Activated CD8-positive, alpha-beta memory T cell treated with anti-CD3 and anti-CD28 coated beads, Interleukin-2, amount 10 ng/mL, durations not matched to agents 7 days and 5 days (primary cell): Measurements from ENCODE around the gene DUOXA1. TPM values are rescaled to one million over a fixed set of nuclear protein-coding genes. Genes with fewer than 3 reads are reported as not detected.

Source experiments
- ATAC-seq: fragments of 150-1000 bp; cut with Tn5 transposase; one replicate; pipeline ENCODE4 v1.10.0; 2021; ENCODE audit warnings: moderate library complexity
- CTCF ChIA-PET: fragments of 350-600 bp; sonication (Branson Sonifier 250); formaldehyde crosslinking; loops from one replicate; lab custom pipeline; 2021; ENCODE audit warnings: antibody characterized with exemption; lab: Charles Lee
- DNase-seq: peaks from one replicate; pipeline ENCODE4 v3.0.0-alpha.2; 2020
- H3K27ac Mint-ChIP-seq: one replicate; pipeline ENCODE4 v1.8.0; 2021; ENCODE audit warnings: mild to moderate bottlenecking, mixed read lengths
- H3K27me3 Mint-ChIP-seq: one replicate; pipeline ENCODE4 v1.8.0; 2021; ENCODE audit warnings: mixed read lengths
- H3K36me3 Mint-ChIP-seq: one replicate; pipeline ENCODE4 v1.8.0; 2021; ENCODE audit warnings: mild to moderate bottlenecking, mixed read lengths
- H3K4me1 Mint-ChIP-seq: one replicate; pipeline ENCODE4 v1.8.0; 2021; ENCODE audit warnings: mixed read lengths
- H3K4me3 Mint-ChIP-seq: one replicate; pipeline ENCODE4 v1.8.0; 2021; ENCODE audit warnings: mild to moderate bottlenecking, moderate library complexity, mixed read lengths
- H3K9me3 Mint-ChIP-seq: one replicate; pipeline ENCODE4 v1.8.0; 2022; ENCODE audit warnings: low read depth, mixed read lengths
- total RNA-seq, 2 experiments: library from RNA; stranded (reverse); gene quantifications; one replicate each; pipeline ENCODE4 v1.2.3, GENCODE V29; 2021

The DUOXA1 gene
- total RNA-seq, 2 experiments from 2014 or later: not detected

GRCh38 chr15:45134682-45135604 lies 5.3 kb upstream of the DUOXA1 start:
- Mint-ChIP-seq H3K27ac (no peak overlapping the region), H3K36me3 (no peaks in the 10 kb centered on the region), H3K4me3 (peak overlapping the region; percentile 27), H3K27me3 (peaks cover 54% of the 10 kb centered on the region), H3K4me1 (peaks cover 7% of the 10 kb centered on the region), H3K9me3 (no peaks in the 10 kb centered on the region)
- peak; percentile 61 for ATAC-seq
- DNase-seq: no peak
- CTCF ChIA-PET: interaction anchor here (0.6 to 1.1 kb wide), 3 partner anchors 8 to 70 kb away, joined by 3 read pairs; no protein-coding TSS in a partner anchor

DNA sequence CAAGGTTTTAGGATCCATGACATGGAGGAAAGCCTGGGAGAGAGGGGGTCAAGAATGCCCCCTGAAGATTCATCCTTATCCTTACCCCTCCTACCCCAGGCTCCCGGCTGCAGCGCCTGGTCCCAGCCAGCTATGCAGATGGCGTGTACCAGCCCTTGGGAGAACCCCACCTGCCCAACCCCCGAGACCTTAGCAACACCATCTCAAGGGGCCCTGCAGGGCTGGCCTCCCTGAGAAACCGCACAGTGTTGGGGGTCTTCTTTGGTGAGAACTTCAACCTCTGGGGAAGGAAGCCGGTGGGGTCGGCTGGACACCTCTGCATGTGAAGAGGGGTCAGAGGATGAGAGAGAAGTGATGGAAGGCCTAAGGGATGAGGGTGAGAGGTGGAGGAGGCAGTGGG lies 4.4 kb upstream of the DUOXA1 start:
- no peak for ATAC-seq
- no peak for DNase-seq
- Mint-ChIP-seq H3K4me3 (no peak overlapping the region), H3K27ac (no peak overlapping the region), H3K9me3 (no peaks in the 10 kb centered on the region), H3K4me1 (peaks cover 7% of the 10 kb centered on the region), H3K27me3 (peaks cover 59% of the 10 kb centered on the region), H3K36me3 (no peaks in the 10 kb centered on the region)
- CTCF ChIA-PET: interaction anchor here (1.0 to 2.1 kb wide), 3 partner anchors 10 to 71 kb away, joined by 3 to 17 read pairs (median 5); no protein-coding TSS in a partner anchor

DNA sequence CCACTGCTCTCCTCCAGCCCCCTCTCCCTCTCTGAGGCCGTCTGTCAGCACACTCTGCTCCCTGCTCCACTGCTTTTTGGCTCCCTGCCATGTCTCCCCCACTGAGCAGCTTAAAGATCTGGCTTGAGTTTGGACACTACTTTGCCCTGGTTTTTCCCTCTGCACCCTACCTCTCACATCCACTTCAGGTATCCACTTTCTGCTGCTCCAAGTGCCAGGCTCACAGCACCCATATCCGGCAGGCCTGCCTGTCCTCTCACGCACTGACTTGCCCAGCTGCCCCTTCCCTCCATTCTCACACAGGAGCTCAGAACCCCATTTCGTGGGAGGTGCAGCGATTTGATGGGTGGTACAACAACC lies 3.9 kb upstream of the DUOXA1 start:
- ATAC-seq (no peak), DNase-seq (no peak)
- H3K27ac Mint-ChIP-seq: no peak overlapping the region
- no peak overlapping the region for H3K4me3 Mint-ChIP-seq
- peaks cover 64% of the 10 kb centered on the region for H3K27me3 Mint-ChIP-seq
- CTCF ChIA-PET: interaction anchor here (1.3 to 2.1 kb wide), 2 partner anchors 9 to 15 kb away, joined by 5 to 17 read pairs; no protein-coding TSS in a partner anchor
- peaks cover 7% of the 10 kb centered on the region for H3K4me1 Mint-ChIP-seq
- H3K9me3 Mint-ChIP-seq: no peaks in the 10 kb centered on the region
- no peaks in the 10 kb centered on the region for H3K36me3 Mint-ChIP-seq

DNA sequence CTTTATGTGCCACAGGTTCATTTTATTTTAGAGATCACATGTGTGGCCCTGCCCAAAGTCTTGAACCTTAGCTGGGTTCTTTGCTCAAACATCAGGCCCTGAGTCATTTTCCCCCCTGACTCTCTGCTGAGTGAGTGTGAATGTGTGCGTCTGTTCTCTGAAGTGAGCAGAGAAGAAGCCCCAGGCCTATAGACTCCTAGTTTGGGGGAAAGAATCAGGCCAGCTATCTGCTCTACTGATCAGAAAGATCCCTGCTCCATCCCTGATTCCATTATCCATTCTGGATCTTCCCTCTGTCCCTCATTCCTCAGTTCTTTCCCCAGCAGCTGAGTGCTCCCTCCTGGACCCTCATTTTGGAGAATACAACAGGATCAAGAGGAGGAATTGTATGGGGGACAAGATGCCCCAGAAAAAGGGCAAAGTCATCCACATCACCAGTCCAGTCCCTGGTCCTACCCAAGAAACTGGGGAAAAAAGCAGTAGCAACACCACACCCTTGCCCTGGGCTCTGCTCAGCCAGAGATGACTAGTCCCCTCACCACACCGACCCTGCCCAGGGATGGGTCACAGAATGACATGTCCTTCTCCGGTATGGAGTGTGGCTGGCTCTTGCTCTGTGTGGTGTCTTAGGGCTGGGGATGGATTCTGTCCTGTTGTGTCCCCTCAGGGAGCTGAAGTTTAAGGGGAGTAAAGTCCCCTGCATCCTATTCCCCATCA lies 3.3 kb upstream of the DUOXA1 start:
- Mint-ChIP-seq H3K9me3 (no peaks in the 10 kb centered on the region), H3K27me3 (peaks cover 69% of the 10 kb centered on the region), H3K4me3 (no peak overlapping the region), H3K27ac (no peak overlapping the region), H3K36me3 (no peaks in the 10 kb centered on the region), H3K4me1 (peaks cover 8% of the 10 kb centered on the region)
- ATAC-seq: no peak
- no peak for DNase-seq
- CTCF ChIA-PET: interaction anchor here (1.0 to 2.1 kb wide), 4 partner anchors 9 to 32 kb away, joined by 3 to 17 read pairs (median 4); no protein-coding TSS in a partner anchor

DNA sequence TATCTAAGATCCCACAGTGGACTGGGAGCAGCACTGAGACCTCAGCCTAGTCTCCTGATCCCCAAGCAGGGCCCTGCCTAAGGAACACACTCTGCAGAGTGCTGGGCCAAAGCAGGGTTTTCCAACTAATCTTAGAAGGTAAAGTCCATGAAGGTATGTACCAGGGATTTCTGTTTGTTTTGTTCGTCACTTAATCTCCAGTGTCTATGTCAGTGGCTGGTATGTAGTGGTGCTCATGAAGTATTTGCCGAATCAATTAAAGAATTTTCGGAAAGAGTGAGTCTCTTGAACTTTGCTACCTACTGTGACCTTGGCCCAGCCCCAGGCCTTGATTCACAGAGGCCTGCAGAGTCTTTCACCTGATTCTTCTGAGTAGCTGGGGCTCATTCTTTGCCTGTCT lies 1.8 kb upstream of the DUOXA1 start:
- ATAC-seq (no peak), DNase-seq (no peak)
- CTCF ChIA-PET: interaction anchor here (0.9 to 2.3 kb wide), 3 partner anchors 13 to 67 kb away, joined by 3 to 16 read pairs (median 3); partner anchors contain the start of gene DUOXA2
- H3K4me3 Mint-ChIP-seq: no peak overlapping the region
- peaks cover 8% of the 10 kb centered on the region for H3K4me1 Mint-ChIP-seq
- no peaks in the 10 kb centered on the region for H3K36me3 Mint-ChIP-seq
- H3K9me3 Mint-ChIP-seq: no peaks in the 10 kb centered on the region
- peaks cover 75% of the 10 kb centered on the region for H3K27me3 Mint-ChIP-seq
- no peak overlapping the region for H3K27ac Mint-ChIP-seq

DNA sequence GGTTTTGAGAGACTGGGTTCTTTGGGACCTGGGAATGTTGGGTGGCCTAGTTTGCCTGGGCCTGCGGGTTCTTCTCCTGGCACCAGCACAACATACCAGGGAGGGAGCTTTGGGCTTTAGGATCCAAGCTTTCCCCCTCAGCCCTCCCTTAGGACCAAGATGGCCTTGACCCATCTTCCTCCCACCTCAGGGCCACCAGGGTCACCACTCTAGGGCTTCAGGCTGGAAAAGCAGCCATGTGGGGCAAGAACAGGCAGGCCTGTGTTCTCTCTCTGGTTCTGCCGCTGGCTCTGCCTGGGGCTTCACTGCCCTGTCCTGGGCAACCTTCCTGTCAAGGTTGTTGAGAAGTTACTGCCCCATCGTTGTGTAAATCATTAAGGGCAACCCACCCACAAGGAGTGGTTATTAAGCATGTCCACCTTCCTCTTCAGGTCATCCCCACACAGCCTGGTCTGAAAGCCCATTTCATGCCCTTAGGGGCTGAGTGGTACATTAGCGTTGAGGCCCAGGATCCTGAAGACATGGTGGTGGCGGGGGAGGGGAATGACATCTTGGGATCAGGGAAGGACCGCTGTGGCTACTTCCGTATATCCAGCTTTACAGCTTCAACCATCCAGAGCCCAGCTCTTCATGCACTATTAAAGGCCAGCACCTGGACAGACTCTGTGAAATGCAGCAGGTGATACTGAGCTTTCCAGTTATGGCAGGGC lies 767 bp upstream of the DUOXA1 start:
- no peak for ATAC-seq
- DNase-seq: no peak
- H3K27me3 Mint-ChIP-seq: peaks cover 80% of the 10 kb centered on the region

GRCh38 chr15:45128971-45129639 lies 574 bp downstream of the DUOXA1 start:
- ATAC-seq (no peak), DNase-seq (no peak)
- no peaks in the 10 kb centered on the region for H3K9me3 Mint-ChIP-seq
- CTCF ChIA-PET: interaction anchor here (1.6 to 2.3 kb wide), 2 partner anchors 11 kb away, joined by 5 to 16 read pairs; no protein-coding TSS in a partner anchor
- H3K4me1 Mint-ChIP-seq: peaks cover 1% of the 10 kb centered on the region
- H3K4me3 Mint-ChIP-seq: no peak overlapping the region
- H3K36me3 Mint-ChIP-seq: no peaks in the 10 kb centered on the region
- H3K27ac Mint-ChIP-seq: no peak overlapping the region
- peaks cover 80% of the 10 kb centered on the region for H3K27me3 Mint-ChIP-seq

More for the DNA sequence above, 767 bp upstream of the DUOXA1 start:
- no peak overlapping the region for H3K4me3 Mint-ChIP-seq
- no peaks in the 10 kb centered on the region for H3K36me3 Mint-ChIP-seq
- peaks cover 6% of the 10 kb centered on the region for H3K4me1 Mint-ChIP-seq
- CTCF ChIA-PET: interaction anchor here (0.9 to 2.3 kb wide), 4 partner anchors 9 to 68 kb away, joined by 3 to 16 read pairs (median 3); partner anchors contain the start of gene DUOXA2
- no peaks in the 10 kb centered on the region for H3K9me3 Mint-ChIP-seq
- H3K27ac Mint-ChIP-seq: no peak overlapping the region

- peaks cover 1% of the 10 kb centered on the region for H3K4me1 Mint-ChIP-seq
- DNase-seq: no peak
Measured at GRCh38 chr15:45126535-45127158, 3.0 kb downstream of the DUOXA1 start.

DNA sequence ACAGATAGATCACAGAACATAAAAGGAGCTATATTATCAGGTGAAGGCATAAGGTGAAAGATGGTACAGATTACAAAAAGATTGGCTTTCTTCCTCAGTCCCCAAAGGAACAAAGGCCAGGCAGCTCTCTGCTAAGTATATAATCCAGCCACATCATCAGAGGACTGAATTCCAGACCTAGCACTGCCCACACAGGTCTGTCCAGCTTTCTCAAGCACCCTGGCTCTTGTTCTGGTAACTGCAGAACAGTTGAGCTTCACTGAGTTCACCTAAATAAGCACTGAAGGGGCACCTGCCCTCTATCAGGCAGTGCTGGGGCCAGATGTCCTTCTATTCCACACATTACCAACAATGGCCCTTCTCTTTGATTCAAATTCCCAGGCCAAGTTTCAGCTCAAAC lies 6.3 kb downstream of the DUOXA1 start:
- Mint-ChIP-seq H3K27ac (no peak overlapping the region), H3K27me3 (peaks cover 58% of the 10 kb centered on the region), H3K4me3 (no peak overlapping the region), H3K36me3 (no peaks in the 10 kb centered on the region), H3K9me3 (no peaks in the 10 kb centered on the region), H3K4me1 (peaks cover under 1% of the 10 kb centered on the region)
- CTCF ChIA-PET: interaction anchor here (1.1 to 1.7 kb wide), 3 partner anchors 10 to 156 kb away, joined by 3 to 5 read pairs (median 4); no protein-coding TSS in a partner anchor
- DNase-seq (no peak), ATAC-seq (no peak)

More at GRCh38 chr15:45126535-45127158, 3.0 kb downstream of the DUOXA1 start:
- Mint-ChIP-seq H3K4me3 (no peak overlapping the region), H3K36me3 (no peaks in the 10 kb centered on the region), H3K27me3 (peaks cover 74% of the 10 kb centered on the region), H3K27ac (no peak overlapping the region), H3K9me3 (no peaks in the 10 kb centered on the region)
- ATAC-seq: peak; percentile 53
- CTCF ChIA-PET: interaction anchor here (0.7 to 1.3 kb wide), 8 partner anchors 8 to 273 kb away, joined by 3 to 25 read pairs (median 4); no protein-coding TSS in a partner anchor

DNA sequence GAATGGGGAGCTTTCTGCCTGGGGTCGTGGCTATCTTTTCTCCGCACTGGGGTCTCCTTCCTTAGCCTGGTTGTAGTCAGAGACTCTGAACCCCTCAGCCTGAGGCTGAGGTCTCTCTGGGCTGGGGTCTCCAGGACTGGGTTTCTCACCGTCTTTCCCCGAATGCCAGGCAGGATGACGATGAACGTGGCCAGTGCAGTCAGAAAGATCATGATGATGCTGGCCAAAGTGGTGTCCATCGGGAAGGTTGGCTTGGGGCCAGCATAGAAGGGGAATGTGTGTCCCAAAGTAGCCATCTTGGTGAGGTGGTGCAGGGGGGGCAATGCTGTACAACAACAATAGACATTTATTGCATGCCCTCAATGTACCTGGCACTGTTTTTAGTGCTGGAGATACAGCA lies 7.0 kb downstream of the DUOXA1 start:
- Mint-ChIP-seq H3K4me3 (no peak overlapping the region), H3K27ac (no peak overlapping the region), H3K9me3 (no peaks in the 10 kb centered on the region), H3K4me1 (peaks cover 5% of the 10 kb centered on the region), H3K36me3 (no peaks in the 10 kb centered on the region), H3K27me3 (peaks cover 58% of the 10 kb centered on the region)
- no peak for DNase-seq
- no peak for ATAC-seq
- CTCF ChIA-PET: interaction anchor here (1.1 to 1.2 kb wide), 2 partner anchors 45 to 156 kb away, joined by 3 to 4 read pairs; no protein-coding TSS in a partner anchor

- Mint-ChIP-seq H3K9me3 (no peaks in the 10 kb centered on the region), H3K4me1 (peaks cover 14% of the 10 kb centered on the region), H3K27me3 (peaks cover 62% of the 10 kb centered on the region), H3K36me3 (no peaks in the 10 kb centered on the region), H3K4me3 (no peak overlapping the region), H3K27ac (no peak overlapping the region)
- ATAC-seq (no peak), DNase-seq (no peak)
- CTCF ChIA-PET: interaction anchor here (0.6 to 1.5 kb wide), 3 partner anchors 8 to 483 kb away, joined by 3 to 6 read pairs (median 3); partner anchors contain the start of gene DUOX1
Measured at GRCh38 chr15:45121706-45122417, 7.8 kb downstream of the DUOXA1 start.
